ENCODE data around the gene ADAMTS19. TPM values are rescaled to one million over a fixed set of nuclear protein-coding genes. Genes with fewer than 3 reads are reported as not detected.

ADAMTS19 gene
- total and polyA plus RNA-seq, 2 of the 8 experiments (the other 6 are each of a cell fraction or from before 2014, with no cell fraction given): 17.3 to 28.8 TPM

- TF ChIP-seq TAF1 (IDR thresholded peaks at IDR 0.05; ENCODE audit: low read depth, low read length): peak; percentile 49
- no peak for TF ChIP-seq CTBP2 (IDR thresholded peaks at IDR 0.05; ENCODE audit: borderline replicate concordance, insufficient read depth, insufficient read length, low read length)
- peak; percentile 46 for TF ChIP-seq ASH2L (IDR thresholded peaks at IDR 0.05; ENCODE audit: low read length)
- TF ChIP-seq TBP (IDR thresholded peaks at IDR 0.05; ENCODE audit: low read depth, low read length): peak; percentile 60; the same call in 1 of the 2 replicates
- no peak for TF ChIP-seq ATF3 (IDR thresholded peaks at IDR 0.05; ENCODE audit: insufficient read depth, low read depth, low read length)
- TF ChIP-seq KDM4A (IDR thresholded peaks at IDR 0.05; ENCODE audit: low read depth, low read length, severe bottlenecking): peak; percentile 57
- 0 out of 2 replicates have a peak, but pooled peaks have one; percentile 35 for TF ChIP-seq SUZ12 (IDR thresholded peaks at IDR 0.05; ENCODE audit: low read length)
- peak; percentile 49 to 66 for TF ChIP-seq POLR2A (IDR thresholded peaks at IDR 0.05; ENCODE audit: control extremely low read depth in 1 of 2, low read depth in 2 of 2, low read length in 2 of 2)
- TF ChIP-seq TAF7 (optimal IDR thresholded peaks at IDR 0.05; ENCODE audit: borderline replicate concordance, low read depth, low read length): no peak
- no peak for TF ChIP-seq HDAC6 (IDR thresholded peaks at IDR 0.05; ENCODE audit: low read depth, low read length)
- TF ChIP-seq RAD21 (IDR thresholded peaks at IDR 0.05 in 1 of 2, conservative IDR thresholded peaks at IDR 0.05 in 1 of 2; ENCODE audit: low read depth in 2 of 2, low read length in 2 of 2): peak; percentile 62 to 74
Observed at GRCh38 chr5:129460936-129461710, 1.0 kb downstream of the ADAMTS19 start (continued).
